GM23338 (cell line): Measurements from ENCODE around the gene CHRD. TPM values are rescaled to one million over a fixed set of nuclear protein-coding genes. Genes with fewer than 3 reads are reported as not detected.

Experiments
- CREB1 ChIP-seq: fragments of 250-450 bp; sonication (Bioruptor Pico); IDR thresholded peaks from 2 replicates; pipeline ENCODE4 v1.5.0; 2020; ENCODE audit warnings: low read depth, mild to moderate bottlenecking, moderate library complexity
- ETS1 ChIP-seq: IDR thresholded peaks from 2 replicates; pipeline ENCODE4 v1.6.1; 2016; ENCODE audit warnings: antibody characterized with exemption
- STAT1 ChIP-seq: IDR thresholded peaks from one replicate; pipeline ENCODE4 v1.6.1; 2016; ENCODE audit warnings: antibody characterized with exemption; ENCODE audit not compliant: unreplicated experiment
- ZNF114 ChIP-seq: fragments of 250-450 bp; sonication (Bioruptor Pico); IDR thresholded peaks from 2 replicates; pipeline ENCODE4 v1.5.0; 2020; ENCODE audit warnings: mild to moderate bottlenecking, moderate library complexity
- ZNF462 ChIP-seq: fragments of 250-450 bp; sonication (Bioruptor Pico); IDR thresholded peaks from 2 replicates; pipeline ENCODE4 v1.5.0; 2020; ENCODE audit warnings: mild to moderate bottlenecking, moderate library complexity
- polyA plus RNA-seq: library from polyadenylated mRNA; unstranded; fragments of >200 nt; fragmentation: Nextera tagmentation; extraction: Ambion mirVana; gene quantifications from 2 replicates; pipeline ENCODE4 v1.2.1, GENCODE V29; 2016
- total RNA-seq: library from RNA; depleted of rRNA; stranded (reverse); fragments of >200 nt; shearing (Covaris generic); gene quantifications from 2 replicates; pipeline ENCODE4 v1.2.3, GENCODE V29; 2014
- TF ChIP-seq, protein P1 (sequence below), 2 experiments: fragments of 200-600 bp in 1 of 2; sonication (generic) in 1 of 2; conservative IDR thresholded peaks; 2 replicates each; pipeline versions ENCODE4 v1.5.1 to v1.6.1; 2016 to 2017; ENCODE audit warnings: antibody characterized with exemption in 2 of 2, low read depth in 2 of 2, mild to moderate bottlenecking in 2 of 2, moderate library complexity in 1 of 2

The CHRD gene
- total and polyA plus RNA-seq, 2 experiments from 2014 or later, result 0.34 to 0.66 TPM

DNA sequence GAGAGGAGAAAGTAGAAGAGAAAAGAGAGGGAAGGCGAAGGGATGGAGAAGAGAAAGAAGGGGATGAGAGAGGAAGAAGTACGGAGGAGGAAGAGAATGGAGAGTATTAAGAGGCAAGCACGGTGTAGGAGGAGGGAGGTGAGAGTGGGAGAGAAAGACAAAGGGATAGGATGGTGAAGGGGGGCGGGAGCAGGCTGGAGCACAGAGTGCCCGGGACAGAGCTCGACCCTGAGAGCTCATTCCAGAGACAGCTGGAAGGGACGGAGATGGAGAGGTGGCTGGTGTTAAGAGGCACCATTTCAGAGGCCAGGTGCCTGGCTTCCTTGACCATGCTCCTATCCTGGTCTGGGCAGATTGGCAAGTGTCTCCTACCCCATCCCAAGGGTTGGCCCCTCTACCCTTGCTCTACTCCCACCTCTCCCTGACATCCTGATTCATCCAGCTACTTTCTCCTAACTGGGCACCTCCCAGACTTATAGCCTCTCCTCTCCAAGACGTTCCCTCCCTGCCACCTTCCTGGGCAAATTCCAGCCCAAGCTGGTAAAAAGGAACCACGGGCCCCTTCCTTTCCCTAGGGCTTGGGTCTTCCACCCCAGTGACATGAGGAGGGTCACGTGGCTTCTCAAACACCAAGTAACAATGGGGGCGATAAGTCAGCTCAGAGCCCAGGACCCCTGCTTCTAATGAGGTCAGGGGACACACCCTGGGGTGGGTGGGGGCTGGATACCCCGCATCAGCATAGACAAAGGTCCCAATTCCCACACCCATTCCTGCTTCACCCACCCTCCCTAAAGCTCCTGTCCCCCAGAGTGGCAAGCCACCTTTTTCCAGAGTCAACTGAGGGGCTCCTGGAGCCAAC is 19.6 kb upstream of the CHRD start (continued):
- no peak for TF ChIP-seq ZNF462
- TF ChIP-seq, protein P1, sequence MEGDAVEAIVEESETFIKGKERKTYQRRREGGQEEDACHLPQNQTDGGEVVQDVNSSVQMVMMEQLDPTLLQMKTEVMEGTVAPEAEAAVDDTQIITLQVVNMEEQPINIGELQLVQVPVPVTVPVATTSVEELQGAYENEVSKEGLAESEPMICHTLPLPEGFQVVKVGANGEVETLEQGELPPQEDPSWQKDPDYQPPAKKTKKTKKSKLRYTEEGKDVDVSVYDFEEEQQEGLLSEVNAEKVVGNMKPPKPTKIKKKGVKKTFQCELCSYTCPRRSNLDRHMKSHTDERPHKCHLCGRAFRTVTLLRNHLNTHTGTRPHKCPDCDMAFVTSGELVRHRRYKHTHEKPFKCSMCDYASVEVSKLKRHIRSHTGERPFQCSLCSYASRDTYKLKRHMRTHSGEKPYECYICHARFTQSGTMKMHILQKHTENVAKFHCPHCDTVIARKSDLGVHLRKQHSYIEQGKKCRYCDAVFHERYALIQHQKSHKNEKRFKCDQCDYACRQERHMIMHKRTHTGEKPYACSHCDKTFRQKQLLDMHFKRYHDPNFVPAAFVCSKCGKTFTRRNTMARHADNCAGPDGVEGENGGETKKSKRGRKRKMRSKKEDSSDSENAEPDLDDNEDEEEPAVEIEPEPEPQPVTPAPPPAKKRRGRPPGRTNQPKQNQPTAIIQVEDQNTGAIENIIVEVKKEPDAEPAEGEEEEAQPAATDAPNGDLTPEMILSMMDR (conservative IDR thresholded peaks at IDR 0.05; ENCODE audit: low read depth in 2 of 2), result no peak
- no peak for TF ChIP-seq STAT1
- TF ChIP-seq ZNF114 (CRISPR knock-in tag), result no peak
- no peak for TF ChIP-seq ETS1
- no peak for TF ChIP-seq CREB1 (CRISPR knock-in tag)
